OCI-LY1 (cell line): ENCODE results near the gene NFKBIZ.
A peak's percentile ranks its signal among the peaks of the same experiment; 100 is the strongest.

Experiments used
- H2AFZ ChIP-seq: fragments of 200-600 bp; sonication (generic), shearing (Covaris generic); 2 replicates; pipeline ENCODE4 v1.6.0; 2014; ENCODE audit warnings: antibody characterized with exemption, mild to moderate bottlenecking, low read length
- H3F3A ChIP-seq: fragments of 200-600 bp; sonication (generic), shearing (Covaris generic); 2 replicates; pipeline ENCODE4 v1.6.0; 2014; ENCODE audit warnings: mild to moderate bottlenecking, antibody characterized with exemption, low read length, moderate library complexity; ENCODE audit not compliant: insufficient read depth
- H3K27ac ChIP-seq: fragments of 200-600 bp; sonication (generic); 2 replicates; pipeline ENCODE4 v1.5.1; 2014; ENCODE audit warnings: low read length, mixed run types, mild to moderate bottlenecking, low read depth; ENCODE audit not compliant: poor library complexity, severe bottlenecking
- H3K27me3 ChIP-seq: fragments of 200-600 bp; sonication (generic); 2 replicates; pipeline ENCODE4 v1.6.0; 2014; ENCODE audit warnings: antibody characterized with exemption, mild to moderate bottlenecking, low read length, moderate library complexity; ENCODE audit not compliant: insufficient read depth
- H3K36me3 ChIP-seq: fragments of 200-600 bp; sonication (generic); 2 replicates; pipeline ENCODE4 v1.6.1; 2014; ENCODE audit warnings: mild to moderate bottlenecking, antibody characterized with exemption, low read length, moderate library complexity, mixed read lengths; ENCODE audit not compliant: insufficient read depth
- H3K4me1 ChIP-seq: fragments of 200-600 bp; sonication (generic); 2 replicates; pipeline ENCODE4 v1.5.1; 2014; ENCODE audit warnings: mild to moderate bottlenecking, low read length, moderate library complexity; ENCODE audit not compliant: insufficient read depth, severe bottlenecking
- H3K4me2 ChIP-seq: fragments of 200-600 bp; sonication (generic), shearing (Covaris generic); 2 replicates; pipeline ENCODE4 v1.6.1; 2014; ENCODE audit warnings: low read length
- H3K4me3 ChIP-seq: fragments of 200-600 bp; sonication (generic); 2 replicates; pipeline ENCODE4 v1.5.1; 2014; ENCODE audit warnings: low read length, low read depth, mild to moderate bottlenecking, mixed read lengths; ENCODE audit not compliant: poor library complexity, severe bottlenecking
- H3K79me2 ChIP-seq: fragments of 200-600 bp; shearing (Covaris generic); 2 replicates; pipeline ENCODE4 v1.6.1; 2016; ENCODE audit warnings: mixed run types, low read length, mixed read lengths; ENCODE audit not compliant: insufficient read depth
- H3K9ac ChIP-seq: fragments of 200-600 bp; sonication (generic), shearing (Covaris generic); 2 replicates; pipeline ENCODE4 v1.6.1; 2014; ENCODE audit warnings: mild to moderate bottlenecking, low read length, mixed read lengths
- H3K9me2 ChIP-seq: fragments of 200-600 bp; sonication (generic), shearing (Covaris generic); 2 replicates; pipeline ENCODE4 v1.6.1; 2014; ENCODE audit warnings: low read depth, mild to moderate bottlenecking, low read length, mixed read lengths
- H3K9me3 ChIP-seq: fragments of 200-600 bp; shearing (Covaris generic); 2 replicates; pipeline ENCODE4 v1.6.1; 2014; ENCODE audit warnings: low read length, mixed read lengths
- H4K20me1 ChIP-seq: fragments of 200-600 bp; sonication (generic), shearing (Covaris generic); 2 replicates; pipeline ENCODE4 v1.6.0; 2016; ENCODE audit warnings: mild to moderate bottlenecking, low read length; ENCODE audit not compliant: insufficient read depth
- EZH2 ChIP-seq: fragments of 200-600 bp; sonication (generic), shearing (Covaris generic); IDR thresholded peaks from 2 replicates; pipeline ENCODE4 v1.8.0; 2017; ENCODE audit warnings: borderline replicate concordance, mixed run types, mild to moderate bottlenecking, antibody characterized with exemption, low read length, moderate library complexity, mixed read lengths
- TF ChIP-seq, protein P1 (sequence below): fragments of 200-600 bp; sonication (generic), shearing (Covaris generic); IDR thresholded peaks from 2 replicates; pipeline ENCODE4 v1.5.1; 2017; ENCODE audit warnings: mild to moderate bottlenecking, antibody characterized with exemption, low read length, moderate library complexity, mixed read lengths

Gene NFKBIZ

GRCh38 chr3:101824702-101825101, 24.6 kb upstream of the NFKBIZ start:
- 0 out of 2 replicates have a peak, but pooled peaks cover 3% of the 10 kb centered on the region for H3F3A ChIP-seq
- TF ChIP-seq, protein P1, sequence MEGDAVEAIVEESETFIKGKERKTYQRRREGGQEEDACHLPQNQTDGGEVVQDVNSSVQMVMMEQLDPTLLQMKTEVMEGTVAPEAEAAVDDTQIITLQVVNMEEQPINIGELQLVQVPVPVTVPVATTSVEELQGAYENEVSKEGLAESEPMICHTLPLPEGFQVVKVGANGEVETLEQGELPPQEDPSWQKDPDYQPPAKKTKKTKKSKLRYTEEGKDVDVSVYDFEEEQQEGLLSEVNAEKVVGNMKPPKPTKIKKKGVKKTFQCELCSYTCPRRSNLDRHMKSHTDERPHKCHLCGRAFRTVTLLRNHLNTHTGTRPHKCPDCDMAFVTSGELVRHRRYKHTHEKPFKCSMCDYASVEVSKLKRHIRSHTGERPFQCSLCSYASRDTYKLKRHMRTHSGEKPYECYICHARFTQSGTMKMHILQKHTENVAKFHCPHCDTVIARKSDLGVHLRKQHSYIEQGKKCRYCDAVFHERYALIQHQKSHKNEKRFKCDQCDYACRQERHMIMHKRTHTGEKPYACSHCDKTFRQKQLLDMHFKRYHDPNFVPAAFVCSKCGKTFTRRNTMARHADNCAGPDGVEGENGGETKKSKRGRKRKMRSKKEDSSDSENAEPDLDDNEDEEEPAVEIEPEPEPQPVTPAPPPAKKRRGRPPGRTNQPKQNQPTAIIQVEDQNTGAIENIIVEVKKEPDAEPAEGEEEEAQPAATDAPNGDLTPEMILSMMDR = no peak
- no peak for TF ChIP-seq EZH2
- no peaks in the 10 kb centered on the region for H3K9me2 ChIP-seq
- H3K4me1 ChIP-seq = peaks cover 37% of the 10 kb centered on the region
- H3K4me2 ChIP-seq = no peak overlapping the region
- peaks cover 16% of the 10 kb centered on the region; the same call in 1 of the 2 replicates for H3K36me3 ChIP-seq
- H4K20me1 ChIP-seq = no peaks in the 10 kb centered on the region
- H2AFZ ChIP-seq = no peak overlapping the region
- H3K27ac ChIP-seq = peak overlapping the region; percentile 45
- peaks cover 8% of the 10 kb centered on the region; the same call in 1 of the 2 replicates for H3K79me2 ChIP-seq
- H3K27me3 ChIP-seq = no peaks in the 10 kb centered on the region
- no peak overlapping the region for H3K4me3 ChIP-seq
- H3K9me3 ChIP-seq = no peaks in the 10 kb centered on the region
- no peak overlapping the region for H3K9ac ChIP-seq

DNA sequence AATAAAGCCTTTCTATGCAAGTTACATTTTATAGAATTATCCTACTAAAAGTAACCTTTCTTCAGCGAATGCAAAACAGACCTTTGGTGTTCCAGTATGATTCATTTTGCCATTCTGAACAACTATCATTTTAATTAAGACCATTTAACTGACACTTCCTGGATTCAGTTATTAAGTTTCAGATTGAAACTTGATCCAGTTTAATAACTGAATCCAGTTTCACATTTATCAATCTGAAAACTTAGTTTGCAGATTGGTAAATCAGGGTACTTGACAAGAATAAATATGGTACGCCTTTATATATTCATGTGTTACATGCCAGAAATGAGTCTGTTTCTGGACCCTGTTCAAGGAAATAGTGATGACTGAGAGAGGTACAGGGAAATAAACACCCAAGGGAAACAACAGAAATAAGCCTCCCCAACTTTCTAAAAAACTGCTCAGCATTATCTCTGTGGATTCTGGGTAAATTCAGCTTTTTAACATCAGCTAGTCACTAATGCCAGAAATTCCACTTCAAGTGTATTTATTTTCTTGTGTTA, 23.3 kb upstream of the NFKBIZ start:
- no peaks in the 10 kb centered on the region for H4K20me1 ChIP-seq
- peaks cover 46% of the 10 kb centered on the region for H3K4me1 ChIP-seq
- peaks cover 14% of the 10 kb centered on the region; the same call in 1 of the 2 replicates for H3K79me2 ChIP-seq
- no peak overlapping the region for H3K4me3 ChIP-seq
- H3K9me2 ChIP-seq = no peaks in the 10 kb centered on the region
- H3K9ac ChIP-seq = no peak overlapping the region; the same call in 1 of the 2 replicates
- no peaks in the 10 kb centered on the region for H3K9me3 ChIP-seq
- 0 out of 2 replicates have a peak, but pooled peaks cover 3% of the 10 kb centered on the region for H3F3A ChIP-seq
- H2AFZ ChIP-seq = no peak overlapping the region
- no peaks in the 10 kb centered on the region for H3K27me3 ChIP-seq
- H3K36me3 ChIP-seq = peaks cover 15% of the 10 kb centered on the region; the same call in 1 of the 2 replicates
- peak overlapping the region; percentile 88 for H3K27ac ChIP-seq
- TF ChIP-seq, protein P1 = no peak
- no peak for TF ChIP-seq EZH2
- H3K4me2 ChIP-seq = no peak overlapping the region; the same call in 1 of the 2 replicates

GRCh38 chr3:101827211-101828174, 21.8 kb upstream of the NFKBIZ start:
- Histone ChIP-seq H3K9me2 (no peaks in the 10 kb centered on the region), H3K27ac (peak overlapping the region; percentile 88), H3K36me3 (peaks cover 9% of the 10 kb centered on the region; the same call in 1 of the 2 replicates), H2AFZ (peak overlapping the region; percentile 38; the same call in 1 of the 2 replicates), H3F3A (0 out of 2 replicates have a peak, but pooled peaks cover 3% of the 10 kb centered on the region), H3K27me3 (no peaks in the 10 kb centered on the region), H3K4me2 (peak overlapping the region; percentile 72), H3K4me1 (peaks cover 52% of the 10 kb centered on the region), H3K9ac (peak overlapping the region; percentile 80), H3K9me3 (no peaks in the 10 kb centered on the region), H3K79me2 (peaks cover 14% of the 10 kb centered on the region; the same call in 1 of the 2 replicates), H3K4me3 (peak overlapping the region; percentile 72), H4K20me1 (no peaks in the 10 kb centered on the region)
- TF ChIP-seq EZH2 = no peak
- TF ChIP-seq, protein P1 = no peak
